GM19397 (cell line): ENCODE data around the gene TREM2.
"Not testable (repeated sequence)": the region's sequence is repeated elsewhere in the genome, so short reads cannot be mapped to it uniquely, and the experiment has no call there.

Experiments used
- ATAC-seq: cut with Tn5 transposase; IDR thresholded peaks from one replicate; pipeline ENCODE4 v1.9.1; 2021; ENCODE audit warnings: mild to moderate bottlenecking, moderate library complexity; ENCODE audit not compliant: unreplicated experiment

TREM2 gene

DNA sequence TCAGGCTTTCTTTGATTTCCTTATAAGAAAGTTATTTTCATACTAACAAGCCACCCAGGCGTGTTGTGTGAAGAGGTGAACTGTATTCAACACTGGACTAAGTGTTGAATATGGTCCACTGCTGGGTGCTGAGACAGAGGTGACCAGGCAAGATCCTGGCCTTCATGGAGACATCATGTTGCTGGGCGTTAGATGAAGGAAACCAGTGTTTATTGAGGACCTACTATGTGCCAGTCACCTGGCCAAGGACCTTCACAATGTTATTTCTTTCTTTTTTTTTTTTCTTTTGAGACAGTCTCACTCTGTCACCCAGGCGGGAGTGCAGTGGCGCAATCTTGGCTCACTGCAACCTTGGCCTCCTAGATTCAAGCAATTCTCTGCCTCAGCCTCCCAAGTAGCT lies 6.9 kb downstream of the TREM2 start:
- ATAC-seq: no peak

GRCh38 chr6:41155132-41155805 lies 7.6 kb downstream of the TREM2 start:
- ATAC-seq: no peak

GRCh38 chr6:41153992-41154625 lies 8.8 kb downstream of the TREM2 start, which contains the start of gene TREML1:
TSS of gene TREML1 (minus strand) at chr6:41154347. CDS start at chr6:41154288, 59 bp downstream.
- no peak for ATAC-seq

- no peak for ATAC-seq
Measured at GRCh38 chr6:41153451-41153850, 9.5 kb downstream of the TREM2 start.

DNA sequence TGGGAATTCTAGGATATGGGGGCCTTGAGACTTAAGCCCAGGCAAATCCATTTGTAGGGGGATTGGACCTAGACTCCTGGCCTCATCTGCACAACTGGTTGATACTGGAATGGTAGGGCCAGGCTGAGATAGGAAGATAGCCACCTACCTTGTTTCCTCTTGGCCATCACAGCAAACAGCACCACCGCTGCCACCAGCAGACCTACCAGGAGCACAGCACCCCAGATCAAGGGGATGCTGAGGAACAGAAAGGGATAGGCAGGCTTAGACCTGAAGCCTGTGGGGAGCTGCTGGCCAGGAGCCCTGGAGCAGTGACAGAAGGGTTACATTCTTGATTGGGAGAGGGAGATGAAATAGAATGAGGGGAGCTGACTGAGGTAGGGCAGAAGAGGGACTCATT lies 12.2 kb downstream of the TREM2 start:
- no peak for ATAC-seq

GRCh38 chr6:41147917-41148316 lies 15.0 kb downstream of the TREM2 start:
- ATAC-seq: no peak

GRCh38 chr6:41136911-41137310 lies 26.0 kb downstream of the TREM2 start:
- no peak for ATAC-seq

- no peak for ATAC-seq
Measured at GRCh38 chr6:41135062-41135832, 27.7 kb downstream of the TREM2 start.

DNA sequence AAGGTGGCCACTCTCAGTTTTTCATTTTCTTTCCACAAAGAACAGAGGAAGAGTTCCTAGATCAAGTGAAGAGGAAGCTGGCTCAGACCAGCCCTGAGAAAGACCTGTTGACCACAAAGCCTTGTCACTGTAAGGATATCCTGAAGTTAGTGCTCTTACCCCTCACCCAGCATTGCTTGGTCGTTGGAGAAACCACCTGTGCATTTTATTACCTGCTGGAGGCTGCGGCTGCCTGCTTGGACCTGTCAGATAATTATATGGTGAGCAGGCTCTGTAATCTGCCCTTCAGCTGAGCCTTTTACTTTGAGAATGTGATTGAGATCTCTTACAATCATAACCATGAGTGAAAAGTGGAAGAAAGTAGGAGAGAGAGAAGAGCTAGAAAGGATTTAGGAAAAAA lies 30.7 kb downstream of the TREM2 start:
- ATAC-seq: no peak

DNA sequence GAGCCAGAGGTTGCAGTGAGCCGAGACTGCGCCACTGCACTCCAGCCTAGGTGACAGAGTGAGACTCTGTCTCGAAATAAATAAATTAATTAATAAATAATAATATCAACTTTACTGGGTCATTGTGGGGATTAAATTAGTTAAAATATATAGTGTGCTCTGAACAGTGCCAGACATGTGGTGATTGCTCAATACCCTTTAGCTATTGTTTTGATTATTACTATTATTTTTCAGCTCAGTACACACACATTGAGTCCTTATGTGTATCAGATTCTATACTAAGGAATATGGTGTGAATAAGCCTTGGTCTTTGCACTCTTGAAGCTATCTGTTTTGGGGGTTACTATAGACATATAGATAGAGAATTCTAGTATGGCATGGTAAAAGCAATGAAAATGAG lies 37.6 kb downstream of the TREM2 start:
- no peak for ATAC-seq

DNA sequence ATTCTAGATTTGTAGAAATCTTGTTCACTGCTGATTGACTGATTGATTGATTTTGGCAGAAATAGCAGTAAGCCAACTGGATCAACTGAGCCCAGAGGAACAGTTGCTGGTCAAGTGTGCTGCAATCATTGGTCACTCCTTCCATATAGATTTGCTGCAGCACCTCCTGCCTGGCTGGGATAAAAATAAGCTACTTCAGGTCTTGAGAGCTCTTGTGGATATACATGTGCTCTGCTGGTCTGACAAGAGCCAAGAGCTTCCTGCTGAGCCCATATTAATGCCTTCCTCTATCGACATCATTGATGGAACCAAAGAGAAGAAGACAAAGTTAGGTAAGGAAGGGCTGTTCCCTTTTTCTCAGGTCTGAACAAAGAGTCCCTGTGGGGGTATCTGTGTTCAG lies 40.0 kb downstream of the TREM2 start:
- ATAC-seq: no peak

GRCh38 chr6:41122373-41122772 lies 40.5 kb downstream of the TREM2 start:
- ATAC-seq: no peak

- ATAC-seq: no peak
Measured at GRCh38 chr6:41120058-41120457, 42.9 kb downstream of the TREM2 start.

- ATAC-seq: no peak
Measured at GRCh38 chr6:41119508-41119907, 43.4 kb downstream of the TREM2 start.

- ATAC-seq: not testable (repeated sequence)
Measured at GRCh38 chr6:41115027-41115426, 47.9 kb downstream of the TREM2 start.

DNA sequence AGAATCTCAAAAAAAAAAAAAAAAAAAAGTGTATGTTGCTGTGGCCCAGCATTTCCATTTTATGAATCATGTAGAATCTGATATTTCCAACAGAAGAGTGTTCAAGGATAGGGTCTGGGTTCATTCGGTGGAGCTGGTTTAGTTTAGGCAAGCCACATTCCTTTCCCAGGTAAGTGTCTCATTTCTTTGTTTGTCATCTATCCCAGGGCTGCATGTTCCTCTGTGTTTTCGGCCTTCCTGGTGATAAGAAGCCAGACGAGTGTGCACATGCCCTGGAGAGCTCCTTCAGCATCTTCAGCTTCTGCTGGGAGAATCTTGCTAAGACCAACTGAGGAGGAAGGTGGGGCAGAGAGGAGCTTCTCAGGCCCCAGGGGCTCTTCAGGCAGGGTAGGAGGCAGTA lies 51.9 kb downstream of the TREM2 start:
- ATAC-seq: no peak
